ENCODE results near the gene ARPC5.

ARPC5 gene

GRCh38 chr1:183586926-183587325 lies 48.7 kb downstream of the ARPC5 start:
- Histone ChIP-seq H3K36me3 (ENCODE audit: control insufficient read depth, insufficient read depth, low read length) (no peaks in the 10 kb centered on the region), H3K9ac (no peak overlapping the region), H2AFZ (no peak overlapping the region), H3K4me3 (ENCODE audit: low read depth, low read length) (no peak overlapping the region), H3K27ac (no peak overlapping the region), H3K4me1 (no peaks in the 10 kb centered on the region), H3K79me2 (no peaks in the 10 kb centered on the region), H3K9me3 (ENCODE audit: control insufficient read depth, low read length) (no peaks in the 10 kb centered on the region), H3K27me3 (ENCODE audit: control insufficient read depth, insufficient read depth, low read length) (no peaks in the 10 kb centered on the region), H3K4me2 (ENCODE audit: low read length) (no peak overlapping the region)
- TF ChIP-seq CTCF (IDR thresholded peaks at IDR 0.05) = no peak

DNA sequence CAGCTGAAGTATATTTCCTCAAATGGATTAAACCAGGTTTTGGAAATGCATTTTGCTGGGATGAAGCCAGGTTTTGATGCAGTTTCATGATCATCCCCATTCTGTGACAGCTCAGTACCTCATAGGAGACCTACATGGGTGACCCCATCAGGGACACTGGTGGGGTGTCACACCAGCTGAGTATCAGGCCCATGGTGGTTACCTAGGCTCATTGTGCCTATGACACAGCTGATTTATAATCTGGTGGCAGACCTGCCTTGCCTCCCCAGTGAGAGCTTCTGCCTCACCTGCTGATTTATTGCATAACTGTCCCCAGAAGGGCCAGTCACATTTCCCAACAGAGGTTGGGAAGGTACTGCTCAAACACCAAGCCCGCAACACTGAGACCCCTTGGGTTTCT lies 49.1 kb downstream of the ARPC5 start:
- no peak for TF ChIP-seq CTCF (IDR thresholded peaks at IDR 0.05)
- H3K9ac ChIP-seq = no peak overlapping the region
- H3K4me2 ChIP-seq (ENCODE audit: low read length) = no peak overlapping the region
- no peak overlapping the region for H3K27ac ChIP-seq
- H3K4me3 ChIP-seq (ENCODE audit: low read depth, low read length) = no peak overlapping the region
- no peaks in the 10 kb centered on the region for H3K36me3 ChIP-seq (ENCODE audit: control insufficient read depth, insufficient read depth, low read length)
- no peaks in the 10 kb centered on the region for H3K27me3 ChIP-seq (ENCODE audit: control insufficient read depth, insufficient read depth, low read length)
- no peak overlapping the region for H2AFZ ChIP-seq
- no peaks in the 10 kb centered on the region for H3K9me3 ChIP-seq (ENCODE audit: control insufficient read depth, low read length)
- H3K4me1 ChIP-seq = no peaks in the 10 kb centered on the region
- no peaks in the 10 kb centered on the region for H3K79me2 ChIP-seq

DNA sequence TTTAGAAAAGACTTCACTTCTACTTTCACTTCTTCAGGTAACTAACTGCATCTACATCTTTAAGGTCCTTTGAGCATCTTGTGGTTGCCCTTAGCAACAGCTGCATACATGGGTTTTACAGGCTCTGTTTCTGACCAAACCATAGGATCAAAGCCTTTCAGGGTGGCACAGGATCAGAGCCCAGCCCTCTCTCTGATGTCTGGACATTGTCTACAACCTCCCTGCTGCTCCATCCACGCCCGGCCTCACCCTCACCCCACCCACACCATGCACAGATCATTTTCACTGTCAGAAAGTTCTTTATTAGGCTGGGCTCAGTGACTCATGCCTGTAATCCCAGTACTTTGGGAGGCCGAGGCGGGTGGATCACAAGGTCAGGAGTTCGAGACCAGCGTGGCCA lies 50.5 kb downstream of the ARPC5 start:
- Histone ChIP-seq H3K9ac (no peak overlapping the region), H3K27me3 (ENCODE audit: control insufficient read depth, insufficient read depth, low read length) (no peaks in the 10 kb centered on the region), H3K4me1 (no peaks in the 10 kb centered on the region), H2AFZ (no peak overlapping the region), H3K4me2 (ENCODE audit: low read length) (no peak overlapping the region), H3K27ac (no peak overlapping the region), H3K9me3 (ENCODE audit: control insufficient read depth, low read length) (no peaks in the 10 kb centered on the region), H3K4me3 (ENCODE audit: low read depth, low read length) (no peak overlapping the region), H3K79me2 (no peaks in the 10 kb centered on the region), H3K36me3 (ENCODE audit: control insufficient read depth, insufficient read depth, low read length) (no peaks in the 10 kb centered on the region)
- TF ChIP-seq CTCF (IDR thresholded peaks at IDR 0.05) = no peak

GRCh38 chr1:183584147-183584546 lies 51.4 kb downstream of the ARPC5 start:
- H3K4me3 ChIP-seq (ENCODE audit: low read depth, low read length) = no peak overlapping the region
- no peaks in the 10 kb centered on the region for H3K79me2 ChIP-seq
- H3K4me2 ChIP-seq (ENCODE audit: low read length) = no peak overlapping the region
- no peak overlapping the region for H2AFZ ChIP-seq
- H3K27me3 ChIP-seq (ENCODE audit: control insufficient read depth, insufficient read depth, low read length) = no peaks in the 10 kb centered on the region
- no peaks in the 10 kb centered on the region for H3K36me3 ChIP-seq (ENCODE audit: control insufficient read depth, insufficient read depth, low read length)
- H3K27ac ChIP-seq = no peak overlapping the region
- H3K9me3 ChIP-seq (ENCODE audit: control insufficient read depth, low read length) = no peaks in the 10 kb centered on the region
- no peaks in the 10 kb centered on the region for H3K4me1 ChIP-seq
- no peak for TF ChIP-seq CTCF (IDR thresholded peaks at IDR 0.05)
- H3K9ac ChIP-seq = no peak overlapping the region

DNA sequence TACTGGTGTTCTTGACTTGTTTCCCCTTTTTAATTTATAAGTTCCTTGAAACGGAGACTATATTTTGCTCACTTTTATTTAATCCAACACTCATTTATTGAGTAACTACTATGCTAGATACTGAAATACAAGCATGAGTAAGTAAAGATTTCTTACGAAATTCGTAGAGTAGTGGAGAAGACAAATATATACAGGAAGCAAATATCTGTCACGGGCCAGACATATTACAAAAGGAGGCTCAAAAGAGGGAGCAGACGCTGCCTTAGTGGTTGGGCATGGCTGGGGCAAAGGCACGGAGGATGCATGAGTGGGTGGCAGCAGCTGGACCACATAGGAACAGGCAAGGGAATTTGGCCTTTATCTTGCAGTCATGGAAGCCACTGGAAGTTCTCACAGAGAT lies 52.1 kb downstream of the ARPC5 start:
- H2AFZ ChIP-seq = no peak overlapping the region
- no peaks in the 10 kb centered on the region for H3K79me2 ChIP-seq
- H3K9ac ChIP-seq = no peak overlapping the region
- H3K27ac ChIP-seq = no peak overlapping the region
- no peaks in the 10 kb centered on the region for H3K4me1 ChIP-seq
- no peaks in the 10 kb centered on the region for H3K36me3 ChIP-seq (ENCODE audit: control insufficient read depth, insufficient read depth, low read length)
- H3K4me3 ChIP-seq (ENCODE audit: low read depth, low read length) = no peak overlapping the region
- TF ChIP-seq CTCF (IDR thresholded peaks at IDR 0.05) = no peak
- no peak overlapping the region for H3K4me2 ChIP-seq (ENCODE audit: low read length)
- H3K9me3 ChIP-seq (ENCODE audit: control insufficient read depth, low read length) = no peaks in the 10 kb centered on the region
- H3K27me3 ChIP-seq (ENCODE audit: control insufficient read depth, insufficient read depth, low read length) = no peaks in the 10 kb centered on the region

All from parathyroid adenoma (tissue), 2 donors.